Mesenchymal stem cell (in vitro differentiated cells and primary cell): ENCODE data around the gene CCDC50.

Experiments used
- DNase-seq: peaks from one replicate; pipeline ENCODE4 v3.0.0-alpha.2; 2013
- H2AFZ ChIP-seq: one replicate; pipeline ENCODE4 v1.6.1; 2013; ENCODE audit warnings: low read depth, mild to moderate bottlenecking, control low read depth, inconsistent platforms, low read length, moderate library complexity
- H2AK5ac ChIP-seq: 2 replicates; pipeline ENCODE4 v1.6.1; 2013; ENCODE audit warnings: low read length, moderate library complexity, mild to moderate bottlenecking, inconsistent platforms; ENCODE audit not compliant: severe bottlenecking
- H2BK120ac ChIP-seq: one replicate; pipeline ENCODE4 v1.6.1; 2013; ENCODE audit warnings: low read depth, mild to moderate bottlenecking, inconsistent platforms, low read length, moderate library complexity
- H2BK12ac ChIP-seq, 2 experiments: one replicate each; pipeline ENCODE4 v1.6.1; 2013; ENCODE audit warnings: inconsistent platforms in 2 of 2, low read length in 2 of 2, mild to moderate bottlenecking in 2 of 2, moderate library complexity in 2 of 2, control low read depth in 1 of 2
- H2BK15ac ChIP-seq: one replicate; pipeline ENCODE4 v1.6.1; 2013; ENCODE audit warnings: mild to moderate bottlenecking, low read depth, inconsistent platforms; ENCODE audit not compliant: poor library complexity, severe bottlenecking
- H2BK5ac ChIP-seq: 2 replicates; pipeline ENCODE4 v1.6.1; 2013; ENCODE audit warnings: low read depth, mild to moderate bottlenecking, low read length, control low read depth, inconsistent platforms; ENCODE audit not compliant: poor library complexity, severe bottlenecking
- H3K14ac ChIP-seq, 2 experiments: one replicate each; pipeline ENCODE4 v1.6.1; 2013; ENCODE audit warnings: inconsistent platforms in 2 of 2, low read length in 2 of 2, control low read depth in 1 of 2, mild to moderate bottlenecking in 1 of 2, moderate library complexity in 1 of 2
- H3K18ac ChIP-seq, 2 experiments: one replicate each; pipeline ENCODE4 v1.6.1; 2013; ENCODE audit warnings: inconsistent platforms in 2 of 2, low read length in 2 of 2, control low read depth in 1 of 2, low read depth in 1 of 2, mild to moderate bottlenecking in 1 of 2
- H3K23ac ChIP-seq, 2 experiments: one replicate each; pipeline ENCODE4 v1.6.1; 2013; ENCODE audit warnings: inconsistent platforms in 2 of 2, low read length in 2 of 2, mild to moderate bottlenecking in 2 of 2, moderate library complexity in 2 of 2, control low read depth in 1 of 2
- H3K27ac ChIP-seq: 2 replicates; pipeline ENCODE4 v1.5.1; 2013; ENCODE audit warnings: mild to moderate bottlenecking, moderate library complexity, low read length, control low read depth, inconsistent platforms; ENCODE audit not compliant: poor library complexity, severe bottlenecking
- H3K27me3 ChIP-seq, 2 experiments: 2 replicates each; pipeline versions ENCODE4 v1.6.1 to v1.7.0; 2013; ENCODE audit warnings: low read length in 2 of 2, mild to moderate bottlenecking in 2 of 2, moderate library complexity in 2 of 2, control low read depth in 1 of 2, inconsistent platforms in 1 of 2; ENCODE audit not compliant: control insufficient read depth in 1 of 2, insufficient read depth in 1 of 2
- H3K36me3 ChIP-seq, 2 experiments: 2 replicates each; pipeline versions ENCODE4 v1.6.1 to v1.7.0; 2013; ENCODE audit warnings: low read length in 2 of 2, control low read depth in 1 of 2, inconsistent platforms in 1 of 2, low read depth in 1 of 2, mild to moderate bottlenecking in 1 of 2; ENCODE audit not compliant: insufficient read depth in 2 of 2, control insufficient read depth in 1 of 2
- H3K4ac ChIP-seq, 2 experiments: one replicate each; pipeline ENCODE4 v1.6.1; 2013; ENCODE audit warnings: inconsistent platforms in 2 of 2, low read length in 2 of 2, mild to moderate bottlenecking in 2 of 2, moderate library complexity in 2 of 2, control low read depth in 1 of 2, low read depth in 1 of 2
- H3K4me1 ChIP-seq: 2 replicates; pipeline ENCODE4 v1.6.1; 2013; ENCODE audit warnings: low read depth, low read length, control low read depth; ENCODE audit not compliant: control insufficient read depth, insufficient read depth
- H3K4me2 ChIP-seq: 2 replicates; pipeline ENCODE4 v1.6.1; 2013; ENCODE audit warnings: low read length, mild to moderate bottlenecking, inconsistent platforms; ENCODE audit not compliant: poor library complexity, severe bottlenecking
- H3K4me3 ChIP-seq, 2 experiments: 2 replicates each; pipeline versions ENCODE4 v1.5.1 to v1.7.0; 2013; ENCODE audit warnings: low read length in 2 of 2, mild to moderate bottlenecking in 2 of 2, control low read depth in 1 of 2, low read depth in 1 of 2; ENCODE audit not compliant: insufficient read depth in 1 of 2
- H3K79me1 ChIP-seq: replicated peaks from 2 replicates; pipeline ENCODE4 v1.6.1; 2013; ENCODE audit warnings: mild to moderate bottlenecking, control low read depth, low read length, inconsistent platforms; ENCODE audit not compliant: poor library complexity, severe bottlenecking
- H3K9ac ChIP-seq: 2 replicates; pipeline ENCODE4 v1.7.0; 2013; ENCODE audit warnings: mild to moderate bottlenecking, low read length, moderate library complexity
- H3K9me3 ChIP-seq: 2 replicates; pipeline ENCODE4 v1.7.0; 2013; ENCODE audit warnings: mild to moderate bottlenecking, low read length; ENCODE audit not compliant: control insufficient read depth
- H4K8ac ChIP-seq: one replicate; pipeline ENCODE4 v1.6.1; 2013; ENCODE audit warnings: inconsistent platforms, mild to moderate bottlenecking, low read length, moderate library complexity
- H4K91ac ChIP-seq: one replicate; pipeline ENCODE4 v1.6.1; 2013; ENCODE audit warnings: mild to moderate bottlenecking, low read length, inconsistent platforms
- WGBS: methylation state at CpG from one replicate; pipeline ENCODE4 v1.1.7; 2013; ENCODE audit warnings: mixed read lengths; 5-methylcytosine and 5-hydroxymethylcytosine counted together

CCDC50 gene

DNA sequence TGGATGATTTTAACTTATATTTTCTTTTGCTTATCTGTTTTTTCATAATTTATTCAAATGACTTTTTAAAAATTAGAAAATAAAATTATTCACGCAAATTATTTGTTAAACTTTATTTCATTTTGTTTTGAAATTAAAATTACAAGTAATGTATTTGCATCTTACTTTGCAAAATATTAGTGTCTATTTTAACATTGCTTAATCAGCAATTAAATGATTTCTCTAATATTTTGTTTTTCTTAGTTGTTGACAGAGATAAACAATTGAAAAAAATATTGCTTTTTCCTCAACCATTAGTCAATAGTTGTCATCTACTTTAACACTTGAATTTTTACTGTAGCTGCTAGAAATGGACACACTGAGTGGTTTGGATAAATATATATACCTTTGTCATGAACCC is 99.0 kb downstream of the CCDC50 start:
- no peak overlapping the region for H2AFZ ChIP-seq
- no peak overlapping the region for H3K4me3 ChIP-seq
- no peak for DNase-seq
- H3K23ac ChIP-seq = no peak overlapping the region
- H2BK12ac ChIP-seq = no peak overlapping the region
- no peaks in the 10 kb centered on the region for H3K79me1 ChIP-seq
- no peak overlapping the region for H2AK5ac ChIP-seq
- no peak overlapping the region for H2BK5ac ChIP-seq
- no peaks in the 10 kb centered on the region for H3K36me3 ChIP-seq
- H3K4me1 ChIP-seq = no peaks in the 10 kb centered on the region
- H3K18ac ChIP-seq = no peak overlapping the region
- no peak overlapping the region for H2BK15ac ChIP-seq
- H3K9ac ChIP-seq = no peak overlapping the region
- H4K8ac ChIP-seq = no peak overlapping the region
- H3K27ac ChIP-seq = no peak overlapping the region
- no peak overlapping the region for H3K4me2 ChIP-seq
- no peak overlapping the region for H2BK120ac ChIP-seq
- no peak overlapping the region for H3K4ac ChIP-seq
- H3K9me3 ChIP-seq = no peaks in the 10 kb centered on the region
- WGBS = no CpG with 5 or more reads among the region's 1 CpG
- no peak overlapping the region for H4K91ac ChIP-seq
- no peaks in the 10 kb centered on the region for H3K27me3 ChIP-seq
- no peak overlapping the region for H3K14ac ChIP-seq

DNA sequence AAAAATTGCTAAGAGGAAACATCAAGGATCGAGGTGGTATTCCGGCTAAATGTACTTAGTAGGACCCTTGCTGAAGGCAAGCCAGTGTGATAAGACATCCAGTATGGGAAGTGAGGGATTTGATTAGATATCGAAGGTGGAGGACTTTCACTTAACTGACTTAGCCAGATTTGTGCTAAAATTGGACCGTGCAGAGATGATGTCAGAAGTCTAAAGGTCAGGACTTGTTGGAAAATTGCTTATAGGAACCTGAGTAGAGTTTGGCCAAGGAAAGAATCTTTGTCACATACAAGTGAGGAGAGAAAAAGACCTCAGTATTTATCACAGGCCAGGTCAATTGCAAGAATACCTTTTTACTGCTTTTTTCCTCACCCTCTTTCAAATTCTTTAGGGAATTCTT is 100.9 kb downstream of the CCDC50 start:
- Histone ChIP-seq H3K27me3 (no peaks in the 10 kb centered on the region), H3K9ac (no peak overlapping the region), H2BK5ac (no peak overlapping the region), H3K4me3 (no peak overlapping the region), H2BK15ac (no peak overlapping the region), H4K8ac (no peak overlapping the region), H3K4me1 (no peaks in the 10 kb centered on the region), H3K4ac (no peak overlapping the region), H3K9me3 (no peaks in the 10 kb centered on the region), H3K23ac (no peak overlapping the region), H3K27ac (no peak overlapping the region), H3K18ac (no peak overlapping the region), H3K79me1 (no peaks in the 10 kb centered on the region), H3K36me3 (no peaks in the 10 kb centered on the region), H4K91ac (no peak overlapping the region), H2BK120ac (no peak overlapping the region), H2AK5ac (no peak overlapping the region), H2AFZ (no peak overlapping the region), H3K14ac (no peak overlapping the region), H2BK12ac (no peak overlapping the region), H3K4me2 (no peak overlapping the region)
- whole genome bisulfite sequencing = 80% methylated on average over 4 of the region's 4 CpGs
- DNase-seq = no peak

DNA sequence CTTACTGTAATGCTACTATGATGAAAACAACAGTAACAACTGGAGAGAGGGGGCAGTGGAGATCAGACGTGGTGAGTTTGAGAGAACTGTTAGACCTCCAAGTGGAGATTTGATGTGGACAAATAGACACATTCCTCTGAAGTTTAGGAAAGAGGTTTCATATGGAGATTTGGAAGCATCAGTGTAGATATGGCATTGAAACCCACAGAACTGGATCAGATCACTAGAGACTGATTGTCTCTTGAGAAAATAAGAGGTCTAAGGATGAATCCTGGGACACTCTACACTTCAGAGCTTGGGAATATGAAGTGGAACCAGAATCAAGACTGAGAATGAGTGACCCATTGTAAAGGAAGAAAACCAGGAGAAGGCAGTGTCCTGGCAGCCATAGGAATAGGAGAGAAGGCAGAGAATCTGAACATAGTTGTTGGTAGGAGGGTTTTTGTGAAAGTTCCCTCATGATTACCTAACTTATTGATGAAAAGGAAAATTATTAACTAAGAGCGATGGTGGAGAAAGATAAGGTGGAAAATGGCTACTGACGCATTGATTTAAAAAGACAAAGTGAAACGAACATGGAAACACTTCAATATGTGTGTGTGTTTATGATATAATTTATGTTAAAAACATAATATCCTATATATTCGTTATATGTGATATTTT is 102.1 kb downstream of the CCDC50 start:
- DNase-seq = no peak
- Histone ChIP-seq H3K9me3 (no peaks in the 10 kb centered on the region), H3K27ac (no peak overlapping the region), H3K18ac (no peak overlapping the region), H2BK120ac (no peak overlapping the region), H2BK12ac (no peak overlapping the region), H2BK5ac (no peak overlapping the region), H3K4me1 (no peaks in the 10 kb centered on the region), H3K23ac (no peak overlapping the region), H3K14ac (no peak overlapping the region), H2AFZ (no peak overlapping the region), H4K91ac (no peak overlapping the region), H2BK15ac (no peak overlapping the region), H3K79me1 (no peaks in the 10 kb centered on the region), H3K27me3 (no peaks in the 10 kb centered on the region), H2AK5ac (no peak overlapping the region), H3K4me2 (no peak overlapping the region), H3K36me3 (no peaks in the 10 kb centered on the region), H3K4me3 (no peak overlapping the region), H3K4ac (no peak overlapping the region), H3K9ac (no peak overlapping the region), H4K8ac (no peak overlapping the region)
- WGBS = 80% methylated on average over 1 of the region's 5 CpGs

DNA sequence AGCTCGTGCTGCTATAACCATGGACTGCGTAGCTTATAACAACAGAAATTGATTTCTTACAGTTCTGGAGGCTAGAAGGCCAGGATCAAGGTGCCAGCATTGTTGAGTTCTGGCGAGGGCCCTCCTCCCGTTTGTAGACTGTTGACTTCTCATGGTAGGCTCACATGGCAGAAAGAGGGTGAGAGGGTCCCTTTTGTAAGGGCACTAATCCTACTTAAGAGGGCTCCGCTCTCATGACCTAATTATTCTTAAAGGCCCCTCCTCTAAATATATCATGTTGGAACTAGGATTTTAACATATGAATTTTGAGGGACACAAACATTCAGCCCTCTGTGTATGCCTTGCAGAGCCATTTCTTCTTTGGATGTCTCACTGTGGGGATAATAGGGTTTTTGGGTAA is 103.0 kb downstream of the CCDC50 start:
- Histone ChIP-seq H2BK12ac (no peak overlapping the region), H2AFZ (no peak overlapping the region), H3K18ac (no peak overlapping the region), H3K14ac (no peak overlapping the region), H3K4me3 (no peak overlapping the region), H3K4ac (no peak overlapping the region), H3K4me2 (no peak overlapping the region), H3K27ac (no peak overlapping the region), H3K9me3 (no peaks in the 10 kb centered on the region), H3K4me1 (no peaks in the 10 kb centered on the region), H4K8ac (no peak overlapping the region), H3K23ac (no peak overlapping the region), H3K9ac (no peak overlapping the region), H2BK120ac (no peak overlapping the region), H3K27me3 (no peaks in the 10 kb centered on the region), H4K91ac (no peak overlapping the region), H3K79me1 (no peaks in the 10 kb centered on the region), H3K36me3 (no peaks in the 10 kb centered on the region), H2BK5ac (no peak overlapping the region), H2BK15ac (no peak overlapping the region), H2AK5ac (no peak overlapping the region)
- no peak for DNase-seq
- WGBS = 86% methylated on average over 4 of the region's 5 CpGs
